HG02973 (cell line): Measurements from ENCODE around the gene CLEC4A.
A peak's percentile ranks its signal among the peaks of the same experiment; 100 is the strongest.
"Not testable (repeated sequence)": the region's sequence is repeated elsewhere in the genome, so short reads cannot be mapped to it uniquely, and the experiment has no call there.

ENCODE experiments used
- ATAC-seq: cut with Tn5 transposase; IDR thresholded peaks from one replicate; pipeline ENCODE4 v1.9.1; 2021; ENCODE audit warnings: moderate library complexity; ENCODE audit not compliant: unreplicated experiment

CLEC4A gene

DNA sequence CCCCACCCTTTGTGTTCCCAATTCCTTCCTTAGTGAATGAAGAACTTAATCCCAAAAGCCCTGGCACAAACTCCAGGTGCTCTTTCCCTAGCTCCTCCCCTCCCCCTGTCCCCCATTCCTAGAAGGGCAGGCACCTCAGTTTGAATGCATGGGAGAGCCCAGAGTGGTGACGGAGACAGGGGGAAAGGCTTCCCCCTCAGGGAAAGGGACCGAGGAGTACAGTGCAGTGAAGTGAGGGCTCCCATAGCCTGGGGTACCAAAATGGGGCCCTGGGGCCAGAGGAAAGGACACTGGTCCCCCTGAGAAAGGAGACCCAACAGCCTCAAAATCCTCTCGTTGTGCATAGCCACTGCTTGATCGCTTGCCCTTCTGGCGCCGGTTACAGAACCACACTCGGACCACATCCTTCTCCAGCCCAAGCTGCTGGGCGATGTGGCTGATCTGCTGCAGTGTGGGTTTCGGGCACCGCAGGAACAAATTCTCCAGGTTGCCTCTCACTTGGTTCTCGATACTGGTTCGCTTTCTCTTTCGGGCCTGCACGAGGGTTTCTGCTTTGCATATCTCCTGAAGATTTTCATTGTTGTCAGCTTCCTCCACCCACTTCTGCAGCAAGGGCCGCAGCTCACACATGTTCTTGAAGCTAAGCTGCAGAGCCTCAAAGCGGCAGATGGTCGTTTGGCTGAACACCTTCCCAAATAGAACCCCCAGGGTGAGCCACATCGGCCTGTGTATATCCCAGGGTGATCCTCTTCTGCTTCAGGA lies 10.4 kb downstream of the CLEC4A start:
- ATAC-seq = peak; percentile 71

- ATAC-seq = not testable (repeated sequence)
These were observed 11.0 kb downstream of the CLEC4A start for GRCh38 chr12:8134398-8134930.

DNA sequence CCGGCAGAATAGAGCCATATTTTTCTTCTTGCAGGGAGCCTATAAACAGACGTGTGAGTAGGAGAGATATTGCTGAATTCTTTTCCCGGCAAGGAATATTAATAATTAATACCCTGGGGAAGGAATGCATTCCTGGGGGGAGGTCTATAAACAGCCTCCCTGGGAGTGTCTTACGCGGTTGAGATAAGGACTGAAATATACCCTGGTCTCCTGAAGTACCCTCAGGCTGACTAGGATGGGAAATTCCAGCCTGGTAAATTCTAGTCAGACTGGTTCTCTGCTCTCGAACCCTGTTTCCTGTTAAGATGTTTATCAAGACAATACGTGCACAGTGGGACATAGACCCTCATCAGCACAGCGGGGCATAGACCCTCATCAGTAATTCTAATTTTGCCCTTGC lies 18.2 kb downstream of the CLEC4A start:
- ATAC-seq = not testable (repeated sequence)

DNA sequence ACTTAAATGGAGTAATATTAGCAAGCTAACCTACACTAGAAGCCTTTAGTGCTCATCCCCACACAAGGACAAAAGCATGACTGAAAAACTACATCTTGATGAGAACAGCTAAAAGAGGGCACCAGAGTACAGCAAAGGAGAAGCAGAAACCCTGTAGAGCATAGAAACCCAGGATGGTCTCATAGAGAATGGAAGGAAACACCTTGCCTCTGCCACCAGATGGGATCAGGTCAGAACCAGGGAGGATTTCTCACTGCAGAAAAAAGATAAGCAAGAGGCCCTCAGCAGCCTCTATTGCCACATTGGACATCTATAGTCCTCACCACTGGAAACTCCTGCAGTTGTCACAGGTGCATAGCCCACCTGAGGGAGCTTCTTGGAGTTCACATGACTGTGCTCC lies 19.8 kb downstream of the CLEC4A start:
- no peak for ATAC-seq

- ATAC-seq = no peak
These were observed 22.5 kb downstream of the CLEC4A start for GRCh38 chr12:8145754-8146441.

GRCh38 chr12:8146442-8146771 lies 23.0 kb downstream of the CLEC4A start:
- ATAC-seq = no peak

DNA sequence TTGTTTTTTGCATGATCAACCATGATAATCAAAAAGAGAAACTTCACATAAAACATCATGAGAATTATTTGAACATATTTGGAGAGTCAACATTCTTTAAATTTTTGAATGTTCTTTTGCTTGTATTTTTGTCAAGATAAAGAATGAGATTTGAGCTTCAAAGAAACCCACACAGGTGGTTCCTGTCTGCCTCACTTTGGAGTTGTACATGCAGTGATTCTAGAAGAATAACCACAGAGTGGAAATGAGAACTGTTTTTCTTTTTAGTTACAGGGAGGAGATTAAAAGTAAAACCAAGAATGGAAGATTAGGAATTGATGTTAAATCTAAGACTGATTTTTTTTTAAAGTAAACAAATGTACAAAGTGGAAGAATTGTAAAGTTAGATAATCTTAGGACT lies 31.1 kb downstream of the CLEC4A start:
- ATAC-seq = no peak

- no peak for ATAC-seq
These were observed 33.0 kb downstream of the CLEC4A start for GRCh38 chr12:8156416-8156815.

- ATAC-seq = no peak
These were observed 33.4 kb downstream of the CLEC4A start, which contains the start of gene ZNF705A for GRCh38 chr12:8156845-8157244. Gene ZNF705A, plus strand, starts transcription at chr12:8157015. Its CDS starts 15,611 bp downstream, at chr12:8172626.

DNA sequence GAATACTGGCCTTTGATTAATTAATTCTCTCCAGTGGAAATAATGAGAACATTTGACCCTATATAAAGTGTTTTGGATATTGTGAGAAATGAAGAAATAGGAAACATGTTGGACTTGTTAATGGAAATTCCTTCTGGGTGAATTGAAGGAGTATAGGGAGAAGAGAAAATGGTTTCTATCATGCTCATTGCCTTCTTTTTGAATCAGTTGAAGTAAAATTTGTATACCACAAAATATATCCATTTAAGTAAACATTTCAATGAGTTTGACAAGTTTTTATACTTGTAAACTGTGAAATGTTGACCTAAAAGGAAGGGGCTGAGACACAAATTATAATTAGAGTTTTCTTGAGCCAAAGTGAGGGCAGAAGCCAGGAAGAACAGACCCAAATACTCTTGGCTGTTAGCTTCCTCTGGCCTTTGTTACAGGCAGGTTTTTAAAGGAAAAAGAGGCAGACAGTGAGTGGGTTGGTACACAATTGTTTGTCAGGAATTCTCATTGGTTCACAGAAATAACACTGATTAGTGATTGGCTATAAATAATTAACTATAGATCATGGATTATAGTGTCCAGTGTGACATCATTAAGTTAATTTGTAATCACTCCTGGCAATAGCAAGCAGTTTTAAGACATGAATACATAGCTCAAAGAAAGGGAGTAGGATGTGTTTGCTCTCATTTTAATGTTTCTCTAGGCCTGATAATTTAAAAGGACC lies 34.2 kb downstream of the CLEC4A start:
- ATAC-seq = no peak

- not testable (repeated sequence) for ATAC-seq
These were observed 49.5 kb downstream of the CLEC4A start for GRCh38 chr12:8172911-8173310.

DNA sequence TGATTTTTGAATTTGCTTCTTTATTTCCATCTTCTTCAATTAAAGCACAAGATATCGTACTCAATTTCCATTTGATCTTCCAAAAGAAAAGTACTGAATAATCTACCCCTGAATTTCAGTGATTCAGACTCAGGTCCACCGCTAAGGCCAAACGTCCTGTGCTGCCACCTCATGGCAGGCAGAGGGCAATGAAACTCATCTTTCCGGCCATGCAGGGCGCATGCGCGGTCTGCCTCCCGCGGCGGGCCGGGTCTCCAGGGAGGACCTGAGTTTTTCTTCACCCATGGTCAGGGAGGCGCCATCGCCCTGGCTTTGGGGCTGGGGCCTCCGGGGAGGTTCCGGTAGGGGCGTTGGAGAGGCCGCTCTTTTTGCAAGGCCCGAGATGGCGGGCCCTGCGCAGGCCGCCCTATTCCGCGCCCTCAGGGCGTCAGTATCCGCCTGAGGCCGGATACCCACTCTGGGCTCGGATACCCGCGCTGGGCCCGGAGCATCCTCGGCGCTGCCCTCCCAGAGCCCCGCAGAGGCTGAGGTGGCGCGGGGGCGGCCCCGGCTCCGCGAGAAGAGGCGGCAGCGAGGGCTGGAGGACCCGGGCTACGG lies 56.7 kb downstream of the CLEC4A start:
- not testable (repeated sequence) for ATAC-seq

DNA sequence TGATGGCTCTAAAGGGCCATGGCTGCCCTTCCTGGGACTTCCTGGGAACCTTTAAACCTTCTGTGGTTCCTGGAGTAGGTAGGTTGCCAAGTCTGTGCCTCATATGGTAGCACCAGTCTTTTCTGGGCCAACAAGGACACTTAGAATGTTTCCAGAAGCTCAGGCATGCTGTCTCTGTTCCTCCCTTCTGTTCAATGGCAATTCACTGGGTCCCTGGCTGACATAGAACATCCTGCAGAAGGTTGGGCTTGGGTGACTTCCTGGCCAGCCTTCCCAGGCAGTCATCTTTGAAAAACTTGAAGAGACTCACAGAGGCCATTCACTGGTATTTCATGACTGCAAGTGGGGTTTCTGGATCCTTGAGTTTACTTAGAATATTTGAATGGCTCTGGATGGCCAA lies 57.9 kb downstream of the CLEC4A start:
- not testable (repeated sequence) for ATAC-seq

DNA sequence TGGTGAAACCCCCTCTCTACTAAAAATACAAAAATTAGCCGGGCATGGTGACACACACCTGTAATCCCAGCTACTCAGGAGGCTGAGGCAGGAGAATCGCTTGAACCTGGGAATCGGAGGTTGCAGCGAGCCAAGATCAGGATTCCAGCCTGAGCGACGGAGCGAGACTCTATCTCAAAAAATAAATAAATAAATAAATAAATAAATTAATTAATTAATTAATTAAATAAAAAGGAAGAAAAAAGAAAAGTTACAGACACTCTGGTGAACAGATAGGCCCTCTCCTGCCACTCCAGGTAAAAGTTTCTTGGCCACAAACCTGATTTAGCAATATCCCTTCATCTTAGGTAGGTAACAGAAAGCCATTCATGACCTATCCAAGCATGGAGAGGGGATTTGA lies 59.5 kb downstream of the CLEC4A start:
- ATAC-seq = not testable (repeated sequence)

- ATAC-seq = not testable (repeated sequence)
These were observed 59.9 kb downstream of the CLEC4A start for GRCh38 chr12:8183346-8183745.

DNA sequence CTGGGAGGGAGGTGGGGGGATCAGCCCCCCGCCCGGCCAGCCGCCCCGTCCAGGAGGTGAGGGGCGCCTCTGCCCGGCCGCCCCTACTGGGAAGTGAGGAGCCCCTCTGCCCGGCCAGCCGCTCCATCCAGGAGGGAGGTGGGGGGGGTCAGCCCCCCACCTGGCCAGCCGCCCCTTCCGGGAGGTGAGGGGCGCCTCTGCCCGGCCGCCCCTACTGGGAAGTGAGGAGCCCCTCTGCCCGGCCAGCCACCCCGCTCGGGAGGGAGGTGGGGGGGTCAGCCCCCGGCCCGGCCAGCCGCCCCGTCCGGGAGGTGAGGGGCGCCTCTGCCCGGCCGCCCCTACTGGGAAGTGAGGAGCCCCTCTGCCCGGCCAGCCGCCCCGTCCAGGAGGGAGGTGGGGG lies 60.8 kb downstream of the CLEC4A start:
- ATAC-seq = not testable (repeated sequence)

DNA sequence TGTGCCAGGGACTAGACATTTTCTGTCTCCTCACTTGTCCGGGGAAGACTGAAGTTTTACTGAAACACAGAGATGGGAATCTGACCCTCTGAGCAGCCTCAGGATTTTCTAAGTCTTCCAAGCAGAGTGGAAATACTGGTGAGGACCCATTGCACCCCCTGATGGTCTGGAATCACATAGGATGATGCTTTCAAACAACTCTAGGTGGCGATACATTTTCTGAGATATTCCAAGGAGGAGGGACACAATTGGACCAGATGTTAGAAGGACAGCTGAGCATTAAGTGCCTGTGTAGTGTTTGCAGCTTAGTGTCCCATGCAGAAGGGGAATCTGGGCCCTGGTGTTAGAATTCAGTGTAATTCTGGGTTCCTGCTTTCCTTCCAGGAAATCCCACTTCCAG lies 64.7 kb downstream of the CLEC4A start:
- ATAC-seq = not testable (repeated sequence)
